AG08396 (cell line): ENCODE results near the gene RFX4.

ENCODE experiments used
- DNase-seq: peaks from one replicate; pipeline ENCODE4 v3.0.0; 2012; ENCODE audit warnings: low spot score, mixed read lengths

Gene RFX4

DNA sequence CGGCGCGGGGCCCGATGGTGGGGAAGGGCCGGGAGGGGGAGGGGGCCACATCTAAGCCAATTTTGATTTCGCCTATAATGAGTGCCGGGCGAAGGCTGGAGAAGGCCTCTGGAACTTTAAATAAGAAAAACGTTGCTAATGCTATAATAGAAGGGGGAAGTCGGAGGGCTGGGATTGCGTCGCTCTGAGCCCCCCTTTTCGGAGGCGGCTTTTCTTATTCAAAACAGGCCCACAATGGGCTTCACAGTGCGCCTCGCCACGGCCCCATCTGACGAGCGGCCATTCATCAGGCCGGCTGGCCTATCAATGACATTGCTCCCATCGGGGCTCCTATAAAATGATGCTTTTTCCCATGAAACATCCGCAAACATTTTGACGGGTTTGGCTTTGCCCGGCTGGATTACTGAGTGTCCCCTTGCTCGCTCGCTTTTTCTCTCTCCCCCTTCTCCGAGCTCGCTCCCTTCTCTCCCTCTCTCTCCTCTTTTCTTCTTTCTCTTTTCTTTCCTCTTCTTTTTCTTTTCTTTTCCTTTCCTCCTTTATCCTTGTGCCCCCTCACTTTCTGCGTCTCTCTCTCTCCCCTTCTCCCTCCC is at the start of gene RFX4:
Gene RFX4, plus strand, starts transcription at position 364 of the 590 bp plus-strand sequence. CDS start 317 bp downstream, outside the sequence.
- DNase-seq: peak; percentile 15

DNA sequence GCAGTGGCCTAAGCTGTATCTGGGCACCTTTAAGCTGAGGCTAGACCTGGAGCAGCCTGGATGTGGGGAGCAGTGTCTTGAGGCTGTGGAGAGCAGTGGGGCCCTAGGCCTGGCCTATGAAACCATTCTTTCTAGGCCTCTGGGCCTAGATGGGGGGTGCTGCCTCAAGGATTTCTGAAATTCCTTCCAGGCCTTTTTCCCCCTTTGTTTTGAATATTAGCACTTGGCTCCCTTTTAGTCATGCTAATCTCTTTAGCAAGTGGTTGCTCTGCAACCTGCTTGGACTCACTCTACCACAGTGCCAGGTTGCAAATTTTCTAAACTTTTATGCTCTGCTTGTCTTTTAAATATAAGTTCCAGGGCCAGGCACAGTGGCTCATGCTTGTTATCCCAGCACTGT is 41.6 kb upstream of the RFX4 start:
- DNase-seq: no peak

DNA sequence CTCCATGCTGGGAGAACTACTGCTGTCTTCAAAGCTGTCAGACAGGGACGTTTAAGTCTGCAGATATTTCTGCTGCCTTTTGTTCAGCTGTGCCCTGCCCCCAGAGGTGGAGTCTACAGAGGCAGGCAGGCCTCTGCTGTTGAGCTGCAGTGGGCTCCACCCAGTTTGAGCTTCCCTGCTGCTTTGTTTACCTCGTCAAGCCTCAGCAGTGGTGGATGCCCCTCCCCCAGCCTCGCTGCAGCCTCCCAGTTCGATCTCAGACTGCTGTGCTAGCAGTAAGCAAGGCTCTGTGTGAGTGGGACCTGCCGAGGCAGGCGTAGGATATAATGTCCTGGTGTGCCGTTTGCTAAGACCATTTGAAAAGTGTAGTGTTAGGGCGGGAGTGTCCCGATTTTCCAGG is 31.4 kb upstream of the RFX4 start:
- no peak for DNase-seq

DNA sequence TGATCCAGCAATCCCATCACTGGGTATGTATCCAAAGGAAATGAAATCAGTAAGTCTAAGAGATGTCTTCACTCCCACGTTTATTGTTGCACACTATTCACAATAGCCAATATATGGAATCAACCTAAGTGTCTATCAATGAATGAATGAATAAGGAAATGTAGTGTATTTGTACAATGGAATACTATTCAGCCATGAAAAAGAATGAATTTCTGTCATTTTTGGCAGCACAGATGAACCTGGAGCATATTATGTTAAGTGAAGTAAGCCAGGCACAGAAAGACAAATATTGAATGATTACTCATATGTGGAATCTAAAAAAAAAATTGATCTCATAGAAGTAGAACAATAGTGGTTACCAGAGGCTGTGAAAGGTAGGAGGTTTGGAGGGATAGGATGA is 30.6 kb upstream of the RFX4 start:
- DNase-seq: no peak

DNA sequence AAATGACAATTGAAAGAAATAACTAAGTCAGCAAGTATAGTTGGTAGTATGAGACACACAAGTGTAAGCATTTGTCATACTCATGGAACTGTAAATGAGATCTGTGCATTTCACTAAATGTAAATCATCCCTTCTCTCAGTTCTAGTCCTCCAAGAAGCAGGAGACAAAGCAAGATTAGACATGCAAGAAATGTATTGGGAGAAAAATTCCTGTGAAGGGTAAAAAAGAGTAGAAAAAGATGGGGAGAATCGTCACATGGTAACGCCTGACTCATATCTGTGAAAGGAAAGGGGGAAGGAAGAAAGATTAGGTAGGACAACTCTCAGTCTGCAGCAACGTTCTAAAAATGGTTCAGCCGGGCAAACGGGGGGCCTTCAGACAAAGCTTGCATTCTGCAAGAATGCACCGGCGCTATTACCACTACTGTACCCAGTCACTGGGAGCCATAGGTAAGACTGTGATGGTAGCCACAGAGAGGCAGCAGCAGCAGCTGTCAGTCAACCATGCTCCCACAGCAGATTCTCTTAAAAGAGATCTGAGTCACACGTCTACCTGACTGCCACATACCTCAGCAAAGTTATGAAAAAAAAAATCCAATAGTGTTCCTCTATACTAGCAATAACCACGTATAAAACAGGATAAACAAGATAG is 18.0 kb upstream of the RFX4 start:
- no peak for DNase-seq

DNA sequence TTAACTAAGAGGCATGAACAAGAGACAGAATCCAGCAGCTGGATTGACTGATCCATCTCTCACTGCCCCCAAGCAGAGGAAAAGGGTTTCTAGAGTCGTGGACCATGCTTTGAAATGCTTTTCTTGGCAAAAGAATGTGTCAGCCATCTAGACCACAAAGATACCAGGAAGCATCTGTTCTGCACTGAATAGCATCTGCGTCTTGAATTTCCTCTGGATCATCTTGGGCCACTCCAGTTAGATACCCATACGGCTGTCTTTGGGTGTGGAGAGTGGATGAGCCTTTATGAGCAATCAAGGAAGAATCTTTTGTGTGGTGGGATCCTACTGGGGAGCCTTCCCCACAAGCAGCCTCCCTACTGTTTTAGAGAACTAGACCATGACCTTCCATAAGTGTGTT is 16.0 kb upstream of the RFX4 start:
- no peak for DNase-seq

DNA sequence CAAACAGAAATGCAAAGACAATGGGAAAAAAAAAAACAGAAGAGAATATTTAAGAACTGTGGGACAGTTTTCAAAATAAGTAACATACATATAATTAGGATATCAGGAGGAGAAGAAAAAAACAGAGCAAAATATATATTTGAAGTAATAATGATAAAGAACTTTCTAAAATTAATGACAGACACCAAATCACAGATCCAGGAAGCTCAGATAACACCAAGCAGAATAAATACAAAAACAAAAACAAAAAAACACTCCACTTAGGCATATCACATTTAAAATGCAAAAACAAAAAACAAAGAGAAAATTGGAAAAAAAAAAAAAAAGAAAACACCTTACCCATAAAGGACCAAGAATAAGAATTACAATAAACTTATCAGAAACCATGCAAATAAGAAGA is 9.6 kb upstream of the RFX4 start:
- no peak for DNase-seq

DNA sequence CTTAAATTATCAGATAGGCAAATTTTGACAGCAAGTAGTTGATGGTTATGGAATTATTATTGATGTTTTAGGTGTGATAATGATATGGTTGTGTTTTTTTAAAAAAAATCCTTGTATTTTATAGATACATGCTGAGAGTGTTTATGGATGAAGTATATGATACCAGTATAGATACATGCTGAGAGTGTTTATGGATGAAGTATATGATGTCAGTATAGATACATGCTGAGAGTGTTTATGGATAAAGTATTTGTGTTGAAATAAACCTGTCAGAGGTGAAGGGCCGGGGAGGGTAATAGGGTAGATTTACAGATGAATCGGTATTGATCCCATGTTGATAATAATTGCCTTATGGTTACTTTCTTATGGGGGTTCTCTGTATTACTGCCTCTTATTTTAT is 6.0 kb upstream of the RFX4 start:
- no peak for DNase-seq

DNA sequence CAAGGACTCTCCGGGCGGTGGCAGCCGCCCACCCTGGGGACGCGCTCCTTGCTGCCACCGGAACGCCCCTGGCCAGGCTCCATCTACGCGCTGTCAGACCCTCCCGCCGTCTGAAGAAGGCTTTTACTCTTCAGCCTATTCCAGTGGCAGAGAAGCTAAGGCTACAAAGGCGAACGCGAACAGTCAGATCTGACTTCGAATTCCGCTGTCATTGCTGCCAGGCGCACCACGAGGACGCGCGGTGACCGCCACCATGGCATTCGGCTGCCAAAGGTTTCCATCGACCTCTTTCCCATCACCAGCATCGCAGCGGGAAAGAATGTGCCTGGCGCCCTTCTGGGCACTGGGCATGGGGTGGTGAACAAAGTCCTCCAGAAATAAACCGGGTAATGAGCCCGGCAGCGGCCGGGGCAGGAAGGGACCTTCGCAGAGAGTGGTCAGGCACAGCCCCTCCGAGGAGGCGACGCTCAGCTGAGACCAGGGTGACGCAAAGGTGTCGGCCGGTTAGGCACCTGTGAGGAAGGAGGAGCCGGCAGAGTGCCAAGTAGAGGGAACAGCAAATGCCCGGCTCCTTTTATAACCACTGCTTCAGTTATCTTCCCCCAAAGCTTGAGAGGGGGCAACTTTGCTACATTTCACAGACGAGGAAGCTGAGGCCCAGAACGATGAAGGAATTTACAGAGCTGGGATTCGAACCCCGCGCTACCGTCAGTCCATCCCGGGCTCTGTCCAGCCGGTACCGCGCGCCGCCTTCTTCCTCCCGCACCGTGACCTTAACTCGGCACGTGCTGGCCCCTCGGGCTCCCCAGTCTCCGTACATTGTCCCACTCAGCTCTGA is 1.9 kb upstream of the RFX4 start:
- DNase-seq: no peak

DNA sequence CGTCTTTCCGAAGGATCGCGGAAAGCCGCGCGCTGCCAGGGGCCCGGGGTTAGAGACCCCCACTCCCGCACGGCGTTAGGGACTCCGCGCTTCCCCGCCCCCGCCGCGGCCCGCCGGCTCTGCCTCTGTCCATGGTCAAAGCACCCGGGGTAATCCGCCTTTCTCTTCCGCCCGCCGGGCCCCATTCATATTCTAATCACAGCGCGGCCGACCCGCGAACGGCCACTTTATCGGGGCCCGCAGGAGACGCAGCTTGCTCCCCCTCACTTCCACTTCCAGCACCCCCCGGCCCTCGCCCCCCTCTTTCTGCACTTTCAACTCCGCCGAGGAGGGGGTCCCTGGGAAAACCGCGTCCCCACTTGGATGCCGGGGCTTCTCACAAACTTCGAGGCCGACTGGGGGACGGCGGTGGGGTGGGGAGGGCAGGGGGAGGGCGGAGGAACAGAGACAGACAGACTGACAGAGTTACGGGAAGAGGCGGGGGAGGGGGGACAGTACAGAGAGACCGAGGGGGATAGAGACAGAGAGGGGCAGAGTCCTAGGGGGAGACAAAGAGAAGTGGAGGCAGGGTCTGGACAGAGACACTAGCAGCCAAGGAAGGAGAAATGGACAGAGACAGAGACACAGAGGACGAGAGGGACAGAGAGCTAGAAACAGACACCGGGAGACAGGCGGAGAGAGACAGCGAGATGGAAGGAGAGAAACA is 1.1 kb upstream of the RFX4 start:
- DNase-seq: peak; percentile 70

DNA sequence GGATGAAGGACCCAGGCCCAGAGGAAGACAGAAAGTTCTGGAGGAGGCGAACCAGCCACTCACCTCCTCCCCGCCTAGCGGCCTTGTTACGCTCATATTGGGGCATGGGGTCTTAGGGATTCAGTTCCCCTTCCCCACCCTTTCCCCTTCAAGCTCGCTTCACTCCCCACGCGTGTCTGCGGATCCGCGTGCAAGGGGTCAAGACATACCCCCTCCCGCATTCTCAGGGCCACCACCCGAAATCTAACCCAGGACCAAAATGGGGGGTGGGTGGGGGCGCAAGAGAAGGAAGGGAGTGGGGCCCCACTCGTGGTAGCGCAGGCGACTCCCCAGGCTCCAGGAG is 584 bp upstream of the RFX4 start:
- DNase-seq: no peak

DNA sequence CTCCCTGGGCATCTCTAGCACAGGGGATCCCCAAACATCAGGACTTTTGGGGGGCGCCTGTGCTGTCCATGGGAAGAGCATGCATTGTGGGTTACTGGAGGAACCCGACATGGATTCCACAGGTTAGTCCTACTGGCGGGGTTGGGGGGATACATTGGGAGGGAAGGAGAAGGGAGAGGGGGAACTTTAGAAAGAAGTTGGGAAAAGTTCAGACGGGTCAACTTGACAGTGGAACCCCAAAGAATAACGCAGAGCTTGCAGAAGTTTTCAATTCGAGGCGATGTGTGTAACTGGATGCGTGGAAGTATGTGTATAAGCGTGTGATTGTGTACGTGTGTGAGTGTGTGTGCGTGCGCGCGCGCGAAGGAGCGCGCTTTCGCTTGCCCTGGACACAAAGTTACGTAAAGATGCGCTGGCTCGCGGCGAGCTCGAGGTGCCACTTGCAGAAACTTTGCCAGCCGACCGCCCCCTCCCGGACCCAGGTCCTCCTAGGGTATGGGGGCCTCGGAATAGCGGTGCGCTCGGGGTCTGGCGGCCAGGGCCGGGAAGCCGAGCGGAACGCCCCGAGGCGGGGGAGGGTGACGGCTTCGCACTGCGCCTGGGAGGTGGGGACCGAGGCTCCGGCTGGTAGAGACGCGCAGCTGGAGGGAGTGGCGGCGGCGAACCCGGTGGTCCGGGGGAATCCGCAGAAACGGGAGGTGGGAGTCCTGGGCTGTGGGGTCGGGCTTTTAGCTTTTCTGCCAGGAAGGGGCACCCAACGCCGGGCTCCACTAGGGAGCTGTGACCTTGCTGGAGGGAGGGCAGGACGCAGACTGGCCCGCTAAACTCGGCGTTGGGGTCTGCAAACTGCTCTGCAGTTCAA is 669 bp downstream of the RFX4 start:
- peak; percentile 21 for DNase-seq

DNA sequence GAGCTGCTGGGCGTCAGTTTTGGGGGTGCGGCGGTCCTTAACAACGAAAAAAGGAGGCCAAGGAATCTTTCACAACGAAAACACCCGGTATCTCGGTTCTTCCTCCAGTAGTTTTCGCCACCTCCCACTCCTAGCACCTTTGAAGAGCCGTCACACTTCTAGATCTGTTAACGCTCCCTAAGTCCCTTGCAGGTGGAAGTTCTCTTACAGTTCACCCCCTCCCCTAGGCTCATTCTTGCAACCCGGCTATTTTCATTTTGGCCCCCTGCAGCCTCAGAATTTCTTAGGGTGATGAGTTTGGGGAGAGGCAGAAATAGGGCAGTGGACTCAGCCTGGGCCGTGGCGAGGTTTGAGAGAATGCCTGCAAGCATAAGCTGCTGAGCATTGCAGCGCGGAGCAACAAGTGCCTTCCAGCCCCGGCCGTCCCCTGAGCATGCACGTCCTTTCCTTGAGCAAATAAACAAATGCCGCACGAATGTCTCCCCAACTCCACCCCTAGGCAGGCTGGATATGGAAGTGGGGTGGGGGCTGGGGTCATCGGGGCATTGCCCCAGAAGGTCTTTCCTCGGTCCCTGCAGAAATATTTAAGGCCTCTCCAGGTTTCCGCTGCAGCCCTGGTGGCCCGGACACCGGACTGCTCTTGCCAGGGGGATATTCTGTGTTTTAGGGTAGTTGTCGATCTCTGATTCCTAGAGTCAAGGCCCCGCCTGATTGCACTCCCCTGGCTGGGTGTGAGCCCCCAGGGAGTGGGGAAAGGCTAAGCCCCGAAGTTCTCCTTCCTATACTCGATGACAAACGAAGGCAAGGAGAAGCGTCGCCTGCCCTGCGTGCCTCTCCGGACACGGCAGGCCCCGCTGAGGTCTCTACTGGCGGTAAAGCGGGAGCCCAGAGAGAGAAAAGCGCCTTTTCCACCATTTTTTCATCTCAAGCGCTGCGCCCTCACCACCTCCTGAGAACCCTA is 1.6 kb downstream of the RFX4 start:
- peak; percentile 22 for DNase-seq

DNA sequence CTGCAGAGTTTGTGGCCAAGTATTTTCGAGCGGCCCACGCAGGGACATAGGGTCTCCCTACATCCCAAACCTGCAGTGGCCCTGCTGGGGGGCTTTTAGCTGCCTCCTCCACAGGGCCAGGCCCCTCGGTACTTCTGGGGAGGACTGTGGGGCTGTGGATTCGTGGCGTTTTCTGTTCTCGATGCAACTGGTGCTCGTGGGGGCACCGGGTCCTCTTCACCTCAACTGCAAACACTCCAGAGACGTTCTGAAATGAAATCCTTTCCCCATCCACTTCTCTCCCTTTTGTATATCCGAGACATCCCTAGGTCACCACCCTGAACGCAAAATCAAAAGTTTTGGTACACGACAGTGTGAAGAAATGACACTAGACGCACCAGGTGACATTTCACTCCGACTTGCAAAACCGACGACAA is 2.3 kb downstream of the RFX4 start:
- no peak for DNase-seq

DNA sequence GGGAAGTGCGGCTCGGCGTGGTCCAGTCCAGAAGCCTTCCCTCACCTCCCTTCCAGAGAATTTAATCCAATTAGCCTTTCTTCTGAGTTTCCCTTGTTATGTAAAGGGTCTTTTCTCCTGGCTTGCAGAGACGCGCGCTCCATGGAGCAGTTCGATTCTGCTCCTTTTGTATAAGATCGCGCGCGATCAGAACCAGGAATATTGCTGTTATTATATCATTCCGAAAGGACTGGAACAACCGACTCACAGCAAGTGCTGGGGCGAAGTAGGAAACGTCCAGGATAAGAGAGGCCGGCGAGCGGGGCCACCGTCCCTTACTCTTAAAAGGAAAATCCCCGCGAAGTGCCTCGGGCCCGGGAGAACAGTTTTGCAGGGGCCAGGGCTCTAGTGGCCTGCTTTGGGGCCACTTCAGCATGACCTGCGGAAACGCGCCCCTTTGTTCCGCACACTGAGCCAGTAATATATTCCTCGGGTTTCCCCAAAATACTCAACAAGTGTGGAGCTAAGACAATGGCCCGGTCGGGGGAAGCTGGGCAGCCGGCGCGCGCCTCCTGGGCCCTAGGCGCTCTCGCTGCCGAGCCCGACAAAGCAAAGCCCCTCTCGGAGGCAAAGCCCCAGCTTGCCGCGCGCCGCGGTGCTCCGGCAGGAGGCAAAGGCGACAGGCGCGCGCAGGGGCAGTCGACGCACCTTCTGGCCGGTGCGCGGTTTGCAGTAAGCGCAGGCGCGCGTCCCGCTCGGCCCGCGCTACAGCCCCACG is 2.9 kb downstream of the RFX4 start:
- no peak for DNase-seq

DNA sequence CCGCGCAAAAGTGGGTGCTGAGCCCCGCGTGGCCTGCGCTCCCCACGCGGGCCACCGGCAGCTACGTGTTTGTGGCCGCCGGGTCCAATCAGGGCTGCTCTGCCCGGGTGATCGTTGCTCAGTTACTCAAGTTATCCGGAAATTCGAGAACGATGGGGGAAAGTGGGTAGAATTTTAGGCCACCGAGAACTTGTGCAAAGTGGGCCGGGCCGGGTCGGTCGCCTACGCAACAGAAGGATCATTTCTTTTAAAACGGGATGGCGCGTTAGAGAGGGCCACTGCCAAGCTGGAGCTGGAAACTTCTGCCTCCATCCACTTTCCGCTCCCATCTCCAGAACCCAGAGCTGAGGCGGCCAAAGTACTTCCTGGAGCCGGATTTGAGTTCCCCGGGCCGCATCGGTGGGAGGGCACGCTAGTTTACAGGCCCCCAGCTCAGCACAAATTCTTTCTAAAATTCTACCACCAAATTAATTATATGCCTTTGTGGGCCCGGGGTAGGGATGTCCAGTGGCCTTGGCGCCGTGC is 3.5 kb downstream of the RFX4 start:
- DNase-seq: no peak

DNA sequence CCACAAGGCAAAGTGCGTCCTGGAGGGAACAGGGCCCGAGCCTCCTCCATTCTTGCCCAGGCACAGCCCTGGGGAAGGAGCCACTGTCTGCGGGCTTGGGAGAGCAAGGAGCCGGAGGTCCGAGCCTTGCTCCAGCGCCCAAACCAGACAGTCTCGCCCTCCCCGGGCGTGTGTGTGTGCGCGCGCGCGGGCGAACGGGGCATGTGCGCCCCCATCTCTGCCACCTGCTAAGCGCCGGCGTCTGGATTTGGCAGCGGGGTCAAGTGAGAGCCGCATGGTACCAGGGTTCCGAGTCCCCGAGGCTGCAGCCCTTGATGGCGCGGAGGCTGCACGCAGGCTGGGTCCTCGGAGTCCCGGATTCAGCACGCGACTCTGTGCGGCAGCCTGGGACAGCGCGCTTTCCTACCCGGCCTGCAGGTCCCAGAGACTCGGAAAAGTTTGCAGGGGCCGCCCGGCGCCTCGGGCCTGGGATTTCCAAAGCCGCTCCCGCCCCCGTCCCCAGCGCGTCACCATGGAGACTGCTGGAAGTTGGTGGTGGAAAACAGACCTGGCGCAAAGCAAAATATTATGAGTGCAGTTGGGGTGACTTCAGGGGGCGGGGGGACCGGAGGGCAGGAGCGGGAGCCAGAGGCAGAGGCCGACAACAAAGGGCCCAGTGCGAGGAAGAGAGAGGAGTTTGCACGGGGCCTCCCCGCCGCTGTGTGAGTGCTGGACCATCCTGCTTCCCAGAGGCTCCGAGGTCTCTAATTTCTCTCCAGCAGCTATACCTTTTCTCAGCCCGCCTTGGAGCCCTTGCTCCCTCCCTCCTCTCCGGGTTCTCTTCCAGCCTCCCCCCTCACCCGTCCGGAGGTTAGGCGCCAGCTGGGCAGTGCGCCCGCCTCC is 4.2 kb downstream of the RFX4 start:
- DNase-seq: no peak

DNA sequence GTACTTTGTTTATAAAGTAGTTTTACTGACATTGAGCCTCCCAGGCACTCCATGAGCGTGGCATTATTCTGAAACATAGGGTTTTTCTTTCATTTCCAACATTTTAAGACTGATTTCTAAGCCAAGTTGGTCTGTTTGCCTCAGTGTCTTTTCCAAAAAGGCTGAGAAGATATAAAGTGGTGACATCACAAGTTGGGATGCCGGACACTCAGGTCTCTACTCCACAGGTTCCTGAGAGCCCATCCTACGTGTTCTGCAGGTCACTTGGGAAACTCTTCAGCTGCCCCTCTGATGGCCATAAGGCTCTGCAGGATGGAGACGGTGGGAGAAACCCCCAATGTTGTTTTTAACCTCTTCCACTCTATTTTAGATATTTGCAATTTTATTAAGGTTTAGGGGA is 6.0 kb downstream of the RFX4 start:
- DNase-seq: no peak

DNA sequence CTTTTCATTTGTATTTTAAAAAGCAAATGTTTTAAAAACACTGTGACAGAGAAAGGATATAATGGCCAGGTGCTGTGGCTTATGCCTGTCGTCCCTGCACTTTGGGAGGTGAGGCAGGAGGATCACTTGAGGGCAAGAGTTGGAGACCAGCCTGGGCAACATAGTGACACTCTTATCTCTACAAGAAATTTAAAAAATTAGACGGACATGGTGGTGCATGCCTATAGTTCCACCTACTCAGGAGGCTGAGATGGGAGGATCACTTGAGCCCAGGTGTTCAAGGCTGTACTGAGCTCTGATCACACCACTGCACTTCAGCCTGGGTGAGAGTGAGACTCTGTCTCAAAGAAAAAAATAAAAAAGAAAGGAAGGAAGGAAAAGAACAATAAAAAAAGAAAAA is 7.8 kb downstream of the RFX4 start:
- no peak for DNase-seq
